Measurements from ENCODE around the gene SEC23IP. TPM values are rescaled to one million over a fixed set of nuclear protein-coding genes. Genes with fewer than 3 reads are reported as not detected.

SEC23IP gene
- polyA plus RNA-seq, 1 donor (not counting 4 experiments of a cell fraction or from before 2014, with no cell fraction given): 36.9 TPM

- no peaks in the 10 kb centered on the region for H4K20me1 ChIP-seq (ENCODE audit: control insufficient read depth, extremely low read depth, insufficient read depth, low read length)
- no peak overlapping the region for H3K4me3 ChIP-seq (ENCODE audit: control insufficient read depth in 2 of 3, extremely low read depth in 1 of 3, insufficient read depth in 2 of 3, low read depth in 1 of 3, low read length in 3 of 3)
- no peaks in the 10 kb centered on the region for H3K9me1 ChIP-seq (ENCODE audit: control insufficient read depth, extremely low read depth, insufficient read depth, low read length)
- H3K27ac ChIP-seq (ENCODE audit: control insufficient read depth, insufficient read depth, low read length): no peak overlapping the region
- H3K9ac ChIP-seq (ENCODE audit: control insufficient read depth, extremely low read depth, insufficient read depth, low read length): no peak overlapping the region
- no peaks in the 10 kb centered on the region for H3K27me3 ChIP-seq (ENCODE audit: control insufficient read depth, extremely low read depth, insufficient read depth, low read length)
- no peak overlapping the region for H3K4me2 ChIP-seq (ENCODE audit: control insufficient read depth, extremely low read depth, insufficient read depth, low read depth, low read length)
- H3K36me3 ChIP-seq (ENCODE audit: control insufficient read depth in 2 of 2, extremely low read depth in 1 of 2, insufficient read depth in 2 of 2, low read length in 2 of 2): no peaks in the 10 kb centered on the region
- TF ChIP-seq EZH2 (IDR thresholded peaks at IDR 0.05; ENCODE audit: low read length) (no peak), CTCF (optimal IDR thresholded peaks at IDR 0.05 in 1 of 3, IDR thresholded peaks at IDR 0.05 in 1 of 3, conservative IDR thresholded peaks at IDR 0.05 in 1 of 3; ENCODE audit: extremely low read depth in 1 of 3, insufficient read depth in 2 of 3, low read length in 3 of 3) (no peak)
- FAIRE-seq (no peak), DNase-seq (ENCODE audit: low read depth, low spot score) (no peak)
- no peaks in the 10 kb centered on the region for H3K4me1 ChIP-seq (ENCODE audit: control insufficient read depth, extremely low read depth, insufficient read depth, low read length)
- H3K9me3 ChIP-seq (ENCODE audit: control insufficient read depth, low read depth, low read length): no peaks in the 10 kb centered on the region
- H3K79me2 ChIP-seq (ENCODE audit: control insufficient read depth, insufficient read depth, low read length): no peaks in the 10 kb centered on the region
- no peak overlapping the region for H2AFZ ChIP-seq (ENCODE audit: control insufficient read depth, low read length)
- dilution Hi-C loops (cut with MboI; ENCODE audit: extremely low pct_ligation_motif_present, low sequenced_read_pairs): no loop called here
Observed at GRCh38 chr10:119962837-119963236, 70.3 kb downstream of the SEC23IP start.

- no peak for TF ChIP-seq EZH2 (IDR thresholded peaks at IDR 0.05; ENCODE audit: low read length)
- TF ChIP-seq CTCF (optimal IDR thresholded peaks at IDR 0.05 in 1 of 3, IDR thresholded peaks at IDR 0.05 in 1 of 3, conservative IDR thresholded peaks at IDR 0.05 in 1 of 3; ENCODE audit: extremely low read depth in 1 of 3, insufficient read depth in 2 of 3, low read length in 3 of 3): no peak
- H3K36me3 ChIP-seq (ENCODE audit: control insufficient read depth in 2 of 2, extremely low read depth in 1 of 2, insufficient read depth in 2 of 2, low read length in 2 of 2): no peaks in the 10 kb centered on the region
Observed at GRCh38 chr10:119967066-119967465, 74.5 kb downstream of the SEC23IP start.

More at GRCh38 chr10:119967066-119967465, 74.5 kb downstream of the SEC23IP start:
- H3K9me1 ChIP-seq (ENCODE audit: control insufficient read depth, extremely low read depth, insufficient read depth, low read length): no peaks in the 10 kb centered on the region
- no peak overlapping the region for H3K4me2 ChIP-seq (ENCODE audit: control insufficient read depth, extremely low read depth, insufficient read depth, low read depth, low read length)
- FAIRE-seq (no peak), DNase-seq (ENCODE audit: low read depth, low spot score) (no peak)
- dilution Hi-C loops (cut with MboI; ENCODE audit: extremely low pct_ligation_motif_present, low sequenced_read_pairs): no loop called here
- no peak overlapping the region for H3K4me3 ChIP-seq (ENCODE audit: control insufficient read depth in 2 of 3, extremely low read depth in 1 of 3, insufficient read depth in 2 of 3, low read depth in 1 of 3, low read length in 3 of 3)
- H3K27me3 ChIP-seq (ENCODE audit: control insufficient read depth, extremely low read depth, insufficient read depth, low read length): no peaks in the 10 kb centered on the region
- H3K79me2 ChIP-seq (ENCODE audit: control insufficient read depth, insufficient read depth, low read length): no peaks in the 10 kb centered on the region
- no peak overlapping the region for H3K9ac ChIP-seq (ENCODE audit: control insufficient read depth, extremely low read depth, insufficient read depth, low read length)
- H4K20me1 ChIP-seq (ENCODE audit: control insufficient read depth, extremely low read depth, insufficient read depth, low read length): no peaks in the 10 kb centered on the region
- no peak overlapping the region for H2AFZ ChIP-seq (ENCODE audit: control insufficient read depth, low read length)
- H3K27ac ChIP-seq (ENCODE audit: control insufficient read depth, insufficient read depth, low read length): no peak overlapping the region
- H3K4me1 ChIP-seq (ENCODE audit: control insufficient read depth, extremely low read depth, insufficient read depth, low read length): no peaks in the 10 kb centered on the region
- H3K9me3 ChIP-seq (ENCODE audit: control insufficient read depth, low read depth, low read length): no peaks in the 10 kb centered on the region

Measured in keratinocyte (primary cell).